ENCODE measurements around the gene TRIM65. TPM values are rescaled to one million over a fixed set of nuclear protein-coding genes. Genes with fewer than 3 reads are reported as not detected.

TRIM65 gene
- total and polyA plus RNA-seq, 2 of the 13 experiments (the other 11 are each of a cell fraction or from before 2014, with no cell fraction given), result 10.3 to 22.4 TPM

GRCh38 chr17:75847614-75848522 lies 48.9 kb downstream of the TRIM65 start (continued):
- TF ChIP-seq MAFK (conservative IDR thresholded peaks at IDR 0.05 in 1 of 2, IDR thresholded peaks at IDR 0.05 in 1 of 2; ENCODE audit: low read length in 2 of 2) (no peak), PLRG1 (conservative IDR thresholded peaks at IDR 0.05) (no peak), ZNF329 (CRISPR knock-in tag; IDR thresholded peaks at IDR 0.05; ENCODE audit: low read depth) (no peak), TBX2 (CRISPR knock-in tag; IDR thresholded peaks at IDR 0.05; ENCODE audit: borderline replicate concordance) (no peak), FOSL2 (CRISPR knock-in tag; IDR thresholded peaks at IDR 0.05) (no peak), KLF6 (CRISPR knock-in tag; IDR thresholded peaks at IDR 0.05) (no peak), HMGA1 (CRISPR knock-in tag; conservative IDR thresholded peaks at IDR 0.05) (no peak), MTF1 (CRISPR knock-in tag; IDR thresholded peaks at IDR 0.05) (no peak), KDM3A (CRISPR knock-in tag; IDR thresholded peaks at IDR 0.05; ENCODE audit: low read depth) (no peak), PPARG (CRISPR knock-in tag; conservative IDR thresholded peaks at IDR 0.05) (no peak), TCF7 (IDR thresholded peaks at IDR 0.05; ENCODE audit: low read depth) (no peak), ZNF33A (CRISPR knock-in tag; IDR thresholded peaks at IDR 0.05; ENCODE audit: borderline replicate concordance) (no peak), PHF8 (CRISPR knock-in tag; IDR thresholded peaks at IDR 0.05) (no peak), MXD4 (CRISPR knock-in tag; IDR thresholded peaks at IDR 0.05) (no peak), FOXJ3 (CRISPR knock-in tag; IDR thresholded peaks at IDR 0.05; ENCODE audit: borderline replicate concordance) (no peak), HIVEP1 (CRISPR knock-in tag; IDR thresholded peaks at IDR 0.05) (no peak), PBX3 (CRISPR knock-in tag; IDR thresholded peaks at IDR 0.05; ENCODE audit: borderline replicate concordance) (no peak), ISX (CRISPR knock-in tag; conservative IDR thresholded peaks at IDR 0.05) (no peak), RXRA (CRISPR knock-in tag; IDR thresholded peaks at IDR 0.05) (peak; percentile 51; the same call in 1 of the 2 replicates), RNF2 (conservative IDR thresholded peaks at IDR 0.05; ENCODE audit: low read depth) (no peak), ZNF337 (CRISPR knock-in tag; IDR thresholded peaks at IDR 0.05; ENCODE audit: borderline replicate concordance, low read depth) (no peak), REL (CRISPR knock-in tag; conservative IDR thresholded peaks at IDR 0.05) (no peak), ZBTB42 (CRISPR knock-in tag; IDR thresholded peaks at IDR 0.05) (no peak), DR1 (CRISPR knock-in tag; IDR thresholded peaks at IDR 0.05) (no peak; the same call in 1 of the 2 replicates), NPAS2 (CRISPR knock-in tag; IDR thresholded peaks at IDR 0.05; ENCODE audit: borderline replicate concordance) (no peak), FOSL1 (CRISPR knock-in tag; IDR thresholded peaks at IDR 0.05; ENCODE audit: borderline replicate concordance) (no peak)
- TF ChIP-seq, protein P1, sequence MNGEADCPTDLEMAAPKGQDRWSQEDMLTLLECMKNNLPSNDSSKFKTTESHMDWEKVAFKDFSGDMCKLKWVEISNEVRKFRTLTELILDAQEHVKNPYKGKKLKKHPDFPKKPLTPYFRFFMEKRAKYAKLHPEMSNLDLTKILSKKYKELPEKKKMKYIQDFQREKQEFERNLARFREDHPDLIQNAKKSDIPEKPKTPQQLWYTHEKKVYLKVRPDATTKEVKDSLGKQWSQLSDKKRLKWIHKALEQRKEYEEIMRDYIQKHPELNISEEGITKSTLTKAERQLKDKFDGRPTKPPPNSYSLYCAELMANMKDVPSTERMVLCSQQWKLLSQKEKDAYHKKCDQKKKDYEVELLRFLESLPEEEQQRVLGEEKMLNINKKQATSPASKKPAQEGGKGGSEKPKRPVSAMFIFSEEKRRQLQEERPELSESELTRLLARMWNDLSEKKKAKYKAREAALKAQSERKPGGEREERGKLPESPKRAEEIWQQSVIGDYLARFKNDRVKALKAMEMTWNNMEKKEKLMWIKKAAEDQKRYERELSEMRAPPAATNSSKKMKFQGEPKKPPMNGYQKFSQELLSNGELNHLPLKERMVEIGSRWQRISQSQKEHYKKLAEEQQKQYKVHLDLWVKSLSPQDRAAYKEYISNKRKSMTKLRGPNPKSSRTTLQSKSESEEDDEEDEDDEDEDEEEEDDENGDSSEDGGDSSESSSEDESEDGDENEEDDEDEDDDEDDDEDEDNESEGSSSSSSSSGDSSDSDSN (CRISPR knock-in tag; IDR thresholded peaks at IDR 0.05), result no peak
- TF ChIP-seq, protein P2, sequence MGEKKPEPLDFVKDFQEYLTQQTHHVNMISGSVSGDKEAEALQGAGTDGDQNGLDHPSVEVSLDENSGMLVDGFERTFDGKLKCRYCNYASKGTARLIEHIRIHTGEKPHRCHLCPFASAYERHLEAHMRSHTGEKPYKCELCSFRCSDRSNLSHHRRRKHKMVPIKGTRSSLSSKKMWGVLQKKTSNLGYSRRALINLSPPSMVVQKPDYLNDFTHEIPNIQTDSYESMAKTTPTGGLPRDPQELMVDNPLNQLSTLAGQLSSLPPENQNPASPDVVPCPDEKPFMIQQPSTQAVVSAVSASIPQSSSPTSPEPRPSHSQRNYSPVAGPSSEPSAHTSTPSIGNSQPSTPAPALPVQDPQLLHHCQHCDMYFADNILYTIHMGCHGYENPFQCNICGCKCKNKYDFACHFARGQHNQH (CRISPR knock-in tag; IDR thresholded peaks at IDR 0.05), result no peak

Data from HepG2 (cell line).